Measurements from ENCODE around the gene MRPL40.
A peak's percentile ranks its signal among the peaks of the same experiment; 100 is the strongest.

MRPL40 gene

DNA sequence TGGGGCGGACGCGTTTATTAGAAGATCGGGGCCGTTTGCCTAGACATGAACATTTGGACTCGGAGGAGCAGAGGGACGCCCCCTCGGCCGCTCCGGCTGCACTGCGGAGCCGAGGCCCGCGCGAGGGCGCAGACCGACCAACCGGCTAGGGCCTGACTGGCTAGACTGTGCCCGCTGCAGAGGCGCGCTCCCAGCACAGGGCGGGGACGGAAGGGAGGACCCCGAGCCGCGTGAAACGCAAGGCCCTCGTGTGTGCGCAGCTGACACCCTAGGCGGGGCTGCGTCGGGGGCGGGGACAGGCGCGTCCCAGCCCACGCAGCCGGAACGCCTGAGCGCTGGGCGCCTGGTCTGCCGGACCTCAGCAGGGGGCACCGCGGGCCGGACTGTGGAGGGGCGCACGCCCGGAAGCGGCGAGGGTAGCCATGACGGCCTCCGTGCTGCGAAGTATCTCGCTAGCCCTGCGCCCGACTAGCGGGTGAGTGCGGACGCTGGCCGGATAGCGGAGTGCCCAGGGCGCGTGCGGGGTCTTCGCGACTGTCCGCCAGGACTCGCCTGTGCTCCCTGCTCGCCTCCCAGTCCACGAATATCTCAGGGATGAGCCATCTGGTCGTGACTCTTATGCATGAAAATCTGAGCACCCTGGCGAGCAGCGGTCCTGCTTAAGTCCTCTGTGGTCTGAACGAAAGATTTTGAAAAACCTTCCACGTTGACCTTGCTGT lies at the start of gene MRPL40:
Gene MRPL40, plus strand, starts transcription at position 413 of the 719 bp plus-strand sequence. Its CDS starts 10 bp downstream, at position 423.
- DNase-seq (ENCODE audit: low read depth): peak; percentile 60

DNA sequence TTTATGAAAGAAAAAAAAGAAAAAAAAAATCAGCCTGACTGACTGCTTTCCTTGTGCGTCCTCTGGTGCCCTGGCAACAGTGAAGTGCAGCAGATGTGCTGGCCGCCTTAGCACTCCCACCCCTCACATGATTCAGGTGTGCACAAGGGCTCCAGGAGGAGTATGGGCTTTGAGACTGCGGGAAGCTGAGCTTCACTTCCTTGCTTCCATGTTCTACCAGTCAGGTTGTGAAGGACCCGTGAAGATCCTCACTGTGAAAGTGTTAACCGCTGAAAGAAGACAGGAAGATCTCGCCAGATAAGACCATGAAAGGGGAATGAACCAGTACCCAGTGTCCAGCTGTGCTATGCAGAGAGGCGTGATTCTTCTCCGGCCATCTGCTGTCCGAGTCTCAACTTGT lies 49.1 kb upstream of the MRPL40 start:
- DNase-seq (ENCODE audit: low read depth): no peak

DNA sequence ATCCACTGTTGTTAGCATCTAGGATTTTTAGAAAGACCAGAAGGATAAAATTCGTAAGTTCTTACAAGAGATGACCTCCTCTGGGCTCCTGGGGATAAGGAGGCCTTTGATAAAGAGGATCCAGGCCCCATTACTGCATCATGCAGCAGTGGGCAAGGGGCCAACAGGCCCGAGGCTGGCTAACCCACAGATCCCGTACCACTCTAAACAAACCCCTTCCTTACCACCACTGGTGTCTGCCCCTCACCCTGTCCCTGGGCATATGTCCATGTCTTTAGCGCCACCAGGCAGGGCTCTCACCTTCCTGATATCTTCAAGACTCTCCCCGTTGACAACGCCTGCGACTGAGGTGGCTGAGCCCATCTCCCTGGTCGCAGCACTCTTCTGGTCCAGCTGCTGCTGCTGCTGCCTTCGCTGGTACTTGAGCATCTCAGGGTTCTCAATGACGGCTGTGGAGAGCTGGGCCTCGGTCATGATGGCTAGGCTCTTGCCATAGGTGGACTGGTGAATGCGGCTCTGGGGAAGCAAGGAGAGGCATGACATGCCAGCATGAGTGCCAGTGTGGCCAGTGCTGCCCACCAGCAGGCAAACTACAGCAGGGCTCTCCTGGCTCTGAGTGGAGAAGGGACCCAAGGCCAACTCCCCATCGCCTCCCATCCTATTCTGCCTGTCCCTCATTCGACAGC lies 47.0 kb upstream of the MRPL40 start:
- DNase-seq (ENCODE audit: low read depth): no peak

DNA sequence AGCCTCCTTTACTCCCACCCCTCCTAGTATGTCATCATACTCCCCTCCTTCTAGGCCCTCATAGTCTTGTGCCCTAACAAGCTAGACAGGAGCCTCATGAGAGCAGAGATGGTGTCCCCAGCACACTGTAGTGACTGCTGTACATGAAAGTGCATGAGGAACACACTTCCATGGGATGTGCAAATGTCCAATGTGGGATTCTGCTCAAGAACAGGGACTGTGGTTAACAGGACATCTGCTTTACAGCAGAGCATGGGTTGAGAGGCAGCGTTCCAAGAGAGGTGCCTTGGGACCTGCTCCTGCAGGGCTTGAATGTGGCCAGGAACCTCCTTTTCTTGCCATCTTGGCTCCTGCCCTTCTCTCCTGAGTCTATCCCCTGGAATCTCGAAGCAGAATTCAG lies 46.1 kb upstream of the MRPL40 start:
- no peak for DNase-seq (ENCODE audit: low read depth)

DNA sequence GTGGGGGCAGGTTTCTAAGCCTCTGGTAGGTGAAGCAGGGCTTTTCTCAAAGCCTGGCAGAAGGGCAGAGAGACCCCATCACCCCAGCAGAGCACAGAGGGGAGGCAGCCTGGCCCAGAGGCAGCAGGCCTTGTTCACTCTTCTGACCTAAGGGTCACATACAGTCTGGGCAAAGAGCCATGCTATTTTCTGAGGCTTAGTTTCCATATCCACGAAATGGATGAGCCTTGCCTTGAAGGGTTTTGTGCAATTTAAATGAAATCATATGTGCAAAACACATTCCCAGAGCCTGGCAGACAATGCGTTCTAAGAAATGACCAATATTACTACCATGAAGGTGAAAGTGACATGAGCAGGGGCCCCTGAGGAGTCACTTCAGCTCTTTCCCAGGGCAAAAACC lies 45.3 kb upstream of the MRPL40 start:
- DNase-seq (ENCODE audit: low read depth): no peak

DNA sequence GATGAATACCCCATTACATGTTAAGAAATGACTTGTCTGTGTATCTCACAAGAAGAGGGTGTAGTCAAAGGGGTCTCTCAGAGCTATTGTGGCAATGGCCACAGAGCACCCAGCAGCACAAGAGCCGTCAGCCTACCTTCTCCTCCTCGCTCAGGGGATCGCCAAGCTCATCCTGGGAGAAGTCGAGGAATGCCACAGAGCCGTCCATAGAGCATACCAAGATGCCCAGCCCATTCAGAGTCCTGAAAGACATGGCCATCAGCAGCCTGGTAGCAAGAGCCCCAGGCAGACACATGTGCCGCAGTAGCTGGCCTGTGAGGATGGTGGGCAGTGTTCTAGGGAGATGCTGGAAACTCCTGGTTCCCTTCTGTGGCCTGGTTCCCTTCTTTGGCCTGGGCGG lies 44.8 kb upstream of the MRPL40 start:
- DNase-seq (ENCODE audit: low read depth): no peak

DNA sequence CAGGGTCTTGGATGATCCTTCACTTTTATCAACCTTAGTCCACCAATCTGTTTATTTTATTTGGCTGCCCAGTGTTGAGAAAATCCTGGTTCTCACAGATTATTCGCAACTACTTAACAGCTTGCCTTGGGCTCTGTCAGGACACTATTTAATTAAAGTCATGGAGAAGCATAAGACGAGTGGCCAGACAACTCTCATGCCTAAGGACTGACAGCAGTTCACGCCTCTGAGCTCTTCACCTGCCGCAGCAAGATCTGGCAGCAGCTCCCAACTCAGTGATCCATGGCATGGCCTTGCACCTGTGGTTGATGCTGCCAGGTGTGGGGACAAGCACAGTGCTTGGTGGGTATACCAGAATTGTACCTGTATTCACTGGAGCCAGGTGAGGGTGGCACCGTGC lies 38.6 kb upstream of the MRPL40 start:
- no peak for DNase-seq (ENCODE audit: low read depth)

DNA sequence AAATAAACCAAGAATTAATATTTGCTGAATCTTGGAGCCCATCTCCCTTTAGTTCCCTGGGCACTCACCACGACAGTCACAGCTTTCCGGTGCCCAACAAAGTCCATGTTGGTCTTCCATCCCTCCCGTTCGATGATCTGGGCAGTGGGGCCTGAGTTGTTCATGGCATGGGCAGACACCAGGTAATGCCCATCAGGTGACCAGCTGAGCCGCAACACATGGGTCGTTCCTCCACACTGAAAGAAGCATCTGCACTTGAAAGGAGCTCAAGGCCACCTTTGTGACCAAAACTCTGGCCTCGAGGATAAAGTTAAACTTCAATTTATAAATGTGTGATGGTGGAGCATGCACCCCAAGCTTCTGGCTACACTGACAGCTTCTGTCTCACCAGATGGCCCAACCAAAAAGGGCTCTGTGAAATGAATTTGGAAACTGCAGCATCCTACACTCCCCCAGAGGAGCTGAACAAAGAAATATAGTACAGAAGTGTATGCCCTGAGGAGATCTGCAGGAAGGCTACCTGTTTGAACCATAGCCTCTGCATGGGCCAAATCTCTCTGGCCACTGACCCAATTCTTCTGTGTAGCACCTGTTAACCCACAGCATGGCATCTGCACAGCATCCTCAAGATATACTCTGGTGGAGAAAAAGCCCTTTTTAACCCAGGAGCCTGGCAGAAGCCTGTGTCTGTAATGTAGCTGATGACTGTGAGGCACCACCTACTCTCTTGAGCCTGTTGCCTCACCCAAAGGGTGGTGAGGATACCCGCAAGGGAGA lies 37.9 kb upstream of the MRPL40 start:
- DNase-seq (ENCODE audit: low read depth): no peak

DNA sequence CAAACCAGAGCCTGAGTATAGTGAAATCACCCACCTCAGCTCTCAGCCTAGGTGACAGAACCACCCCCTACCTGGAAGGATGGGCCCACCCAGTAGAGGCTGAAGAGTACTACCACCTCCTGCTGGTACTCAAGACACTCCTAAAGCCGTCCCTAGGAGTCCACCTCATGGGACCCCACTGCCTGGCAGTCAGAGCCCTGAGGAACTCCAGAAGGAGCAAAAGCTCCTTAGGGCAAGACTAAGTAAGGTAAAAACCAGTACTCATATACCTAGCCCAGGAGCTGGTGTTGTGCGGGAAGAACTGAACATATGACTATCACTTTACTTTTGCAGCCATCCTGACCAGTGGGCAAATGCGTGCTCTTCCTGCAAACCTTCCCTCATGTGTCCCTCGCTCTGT lies 37.1 kb upstream of the MRPL40 start:
- DNase-seq (ENCODE audit: low read depth): no peak

DNA sequence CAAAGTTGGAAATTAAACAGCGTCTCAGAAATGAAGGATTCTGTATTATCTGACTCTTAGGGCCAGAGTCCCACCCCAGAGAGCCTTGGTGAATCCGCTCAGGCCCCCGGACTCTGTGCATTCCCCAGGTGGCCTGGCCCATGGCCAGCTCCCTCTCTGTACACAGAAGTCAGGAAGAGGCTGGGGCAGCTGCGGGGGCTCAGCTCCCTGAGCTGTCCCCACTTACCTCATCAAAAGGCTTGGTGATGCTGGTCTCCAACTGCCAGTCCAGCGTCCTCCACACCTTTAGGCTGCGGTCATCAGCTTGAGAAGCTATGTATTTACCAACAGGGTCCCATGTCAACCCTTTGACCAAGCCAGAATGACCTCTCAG lies 35.8 kb upstream of the MRPL40 start:
- no peak for DNase-seq (ENCODE audit: low read depth)

DNA sequence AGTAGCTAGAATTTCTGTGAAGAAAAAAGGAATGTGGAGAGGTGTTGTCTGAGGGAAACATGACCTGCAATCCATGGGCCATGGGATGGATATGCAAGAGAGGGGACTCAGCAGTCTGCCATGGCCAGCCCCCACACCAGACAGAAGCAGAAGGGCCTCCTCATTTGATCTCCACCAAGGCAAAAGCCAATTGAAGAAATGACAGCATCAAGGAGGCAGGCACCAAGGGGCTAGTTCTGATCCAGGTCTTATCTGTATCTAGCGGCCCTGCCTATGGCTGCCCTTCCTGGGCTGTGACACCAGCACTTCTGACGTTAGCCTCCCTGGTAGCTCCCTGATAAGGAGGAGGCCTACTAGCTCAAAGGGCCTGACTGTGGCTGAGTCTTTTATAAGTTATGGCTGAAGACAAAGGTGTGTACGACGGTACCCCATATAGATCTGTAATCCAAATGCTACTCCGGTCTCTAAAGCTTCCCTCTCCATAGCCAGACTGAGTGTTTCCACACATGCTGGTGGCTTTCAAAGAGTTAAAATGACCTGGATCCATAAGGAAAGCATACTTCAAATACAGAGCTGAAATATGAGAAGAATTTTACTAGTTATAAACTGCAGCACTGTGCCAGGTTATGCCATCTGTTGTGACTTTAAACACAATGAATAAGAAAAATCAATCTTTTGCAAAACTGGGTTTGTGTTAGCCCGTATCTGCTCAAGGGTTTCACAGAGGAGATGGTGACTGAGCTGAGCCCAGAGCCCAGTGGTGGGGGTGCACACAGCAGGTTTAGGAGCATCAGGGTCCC lies 35.2 kb upstream of the MRPL40 start:
- DNase-seq (ENCODE audit: low read depth): no peak

DNA sequence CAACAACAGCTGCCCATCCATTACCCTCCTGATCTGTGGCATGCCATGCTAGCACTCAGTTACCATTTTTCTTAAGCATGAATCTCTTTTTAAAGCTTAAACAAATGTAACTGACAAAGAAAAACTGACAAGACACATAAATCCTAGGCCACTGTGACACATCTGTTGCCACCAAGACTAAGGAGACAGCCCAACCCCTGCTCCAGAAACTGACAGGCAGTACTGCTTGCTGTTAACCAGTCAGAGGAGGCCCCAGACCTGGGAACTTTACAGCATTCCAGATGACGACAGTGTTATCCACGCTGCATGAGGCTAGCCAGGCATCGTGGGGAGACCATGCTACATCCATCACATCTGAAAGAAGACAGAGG lies 34.6 kb upstream of the MRPL40 start:
- DNase-seq (ENCODE audit: low read depth): no peak

DNA sequence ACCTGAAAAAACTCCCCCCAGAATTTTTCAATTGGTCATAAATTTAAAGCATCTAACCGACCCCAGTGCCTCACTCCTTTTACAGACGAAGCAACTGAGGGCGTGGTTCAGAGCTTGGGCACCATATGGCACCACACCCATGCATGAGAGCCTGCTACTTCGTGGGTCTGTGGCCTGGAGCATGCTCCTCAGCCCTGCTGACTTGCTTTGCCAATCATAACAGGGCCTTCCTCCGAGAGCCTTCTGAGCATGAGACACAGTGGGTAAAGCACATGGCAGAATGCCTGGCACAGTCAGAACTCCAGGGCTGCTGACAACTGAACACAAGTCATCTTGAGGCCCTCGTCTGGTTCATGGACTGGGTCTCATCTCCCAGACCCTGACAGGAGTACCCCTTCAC lies 34.1 kb upstream of the MRPL40 start:
- no peak for DNase-seq (ENCODE audit: low read depth)

DNA sequence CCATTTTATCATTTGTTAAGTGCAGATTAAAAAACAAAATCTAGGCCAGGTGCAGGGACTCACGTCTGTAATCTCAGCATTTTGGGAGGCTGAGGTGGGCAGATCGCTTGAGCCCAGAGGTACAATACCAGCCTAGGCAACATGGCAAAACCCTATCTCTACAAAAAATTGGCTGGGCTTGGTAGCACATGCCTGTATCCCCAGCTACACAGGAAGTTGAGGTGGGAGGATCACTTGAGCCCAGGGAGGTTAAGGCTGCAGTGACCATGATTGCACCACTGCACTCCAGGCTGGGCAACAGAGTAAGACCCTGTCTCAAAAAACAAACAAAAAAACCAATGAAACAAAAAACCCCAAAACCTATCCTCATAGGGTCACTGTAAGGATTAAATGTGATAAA lies 33.7 kb upstream of the MRPL40 start:
- DNase-seq (ENCODE audit: low read depth): no peak

DNA sequence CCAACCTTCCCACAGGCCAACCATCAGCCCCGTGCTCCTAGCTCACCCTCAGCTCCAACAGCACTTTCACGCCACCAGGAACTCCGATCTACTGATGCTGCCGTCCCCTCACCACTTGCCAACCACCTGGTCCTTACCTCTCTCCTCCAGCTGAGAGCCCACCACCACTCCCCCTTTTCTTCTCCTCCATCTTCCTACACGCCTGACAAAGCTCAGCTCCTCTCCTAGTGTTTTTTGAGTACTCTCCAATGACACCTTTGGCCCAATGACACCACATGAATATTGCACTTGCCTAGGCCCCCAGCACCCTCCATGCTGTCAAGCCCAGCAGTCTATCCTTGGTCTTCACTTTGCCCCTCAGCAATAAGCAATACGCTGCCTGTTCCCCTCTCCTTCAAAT lies 31.5 kb upstream of the MRPL40 start:
- no peak for DNase-seq (ENCODE audit: low read depth)

DNA sequence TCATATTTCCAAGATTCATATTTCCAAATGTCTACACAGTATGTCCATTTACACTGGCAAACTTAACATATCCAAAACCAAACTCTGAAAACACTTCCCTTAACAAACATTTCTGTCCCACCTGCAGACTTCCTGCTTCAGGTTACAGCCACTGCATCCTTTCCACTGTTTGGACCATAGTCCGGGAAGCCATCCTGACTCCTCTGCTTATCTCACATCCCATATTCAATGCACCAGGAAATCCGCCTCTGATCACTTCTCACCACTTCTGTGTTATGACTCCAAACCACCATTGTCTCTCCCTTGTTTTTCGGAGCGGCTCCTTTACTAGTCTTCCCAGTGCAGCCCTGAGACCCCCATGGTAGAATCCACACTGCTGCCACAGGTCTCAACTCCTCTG lies 30.9 kb upstream of the MRPL40 start:
- no peak for DNase-seq (ENCODE audit: low read depth)

DNA sequence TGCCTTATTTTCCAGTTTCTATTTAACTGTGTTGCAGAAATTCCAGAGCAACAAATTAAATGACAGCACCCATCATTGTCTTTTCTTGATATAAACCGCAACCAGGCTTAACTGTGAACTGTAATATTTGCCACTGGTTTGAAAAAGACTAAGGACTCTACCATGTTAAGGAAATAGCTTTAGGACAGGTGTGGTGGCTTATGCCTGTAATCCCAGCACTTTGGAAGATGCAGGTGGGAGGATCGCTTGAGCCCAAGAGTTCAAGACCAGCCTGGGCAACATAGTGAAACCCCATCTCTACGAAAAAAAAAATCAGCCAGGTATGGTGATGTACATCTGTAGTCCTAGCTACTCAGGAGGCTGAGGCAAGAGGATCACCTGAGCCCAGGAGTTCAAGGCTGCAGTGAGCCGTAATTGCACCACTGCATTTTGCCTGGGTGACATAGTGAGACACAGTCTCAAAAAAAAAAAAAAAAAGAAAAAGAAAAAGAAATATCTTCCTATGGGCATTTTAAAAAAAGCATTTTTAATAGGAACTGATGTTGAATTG lies 29.6 kb upstream of the MRPL40 start:
- no peak for DNase-seq (ENCODE audit: low read depth)

DNA sequence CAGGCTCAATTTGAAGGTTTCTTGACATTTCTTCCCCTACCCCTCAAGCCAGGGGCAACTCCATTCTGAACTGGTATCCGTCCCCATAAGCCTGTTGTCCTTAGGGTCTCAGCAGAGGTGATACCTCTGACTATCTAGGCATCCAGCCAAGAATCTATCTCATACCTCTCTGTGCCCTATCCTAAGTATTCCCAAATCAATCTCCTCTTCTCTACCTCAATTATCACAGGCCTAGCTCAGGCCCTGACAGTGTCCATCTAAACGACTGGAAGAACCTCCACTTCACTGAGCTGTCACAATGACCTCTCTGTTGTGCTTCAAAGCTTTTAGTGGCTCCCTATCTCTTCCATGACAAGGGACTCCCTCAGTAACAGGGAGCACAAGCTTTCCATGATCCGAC lies 27.7 kb upstream of the MRPL40 start:
- DNase-seq (ENCODE audit: low read depth): no peak

DNA sequence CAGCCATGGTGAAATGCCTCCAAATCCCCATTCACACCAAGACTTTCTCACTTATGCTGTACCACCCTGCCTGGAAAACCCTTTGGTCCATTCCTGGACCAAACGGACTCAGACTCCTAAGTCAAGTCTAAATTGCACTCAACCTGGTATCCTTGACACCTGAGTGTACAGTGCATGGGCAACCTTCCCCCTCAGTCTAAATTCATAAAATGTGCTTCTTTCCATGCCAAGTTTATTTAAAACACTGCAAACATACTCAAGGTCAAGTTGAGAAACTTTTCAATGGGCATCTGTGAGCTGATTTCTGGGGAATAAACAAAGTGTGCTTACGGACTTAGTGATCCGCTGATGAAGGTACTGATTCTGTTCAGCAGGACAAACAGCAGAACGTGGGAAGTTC lies 27.2 kb upstream of the MRPL40 start:
- DNase-seq (ENCODE audit: low read depth): no peak

DNA sequence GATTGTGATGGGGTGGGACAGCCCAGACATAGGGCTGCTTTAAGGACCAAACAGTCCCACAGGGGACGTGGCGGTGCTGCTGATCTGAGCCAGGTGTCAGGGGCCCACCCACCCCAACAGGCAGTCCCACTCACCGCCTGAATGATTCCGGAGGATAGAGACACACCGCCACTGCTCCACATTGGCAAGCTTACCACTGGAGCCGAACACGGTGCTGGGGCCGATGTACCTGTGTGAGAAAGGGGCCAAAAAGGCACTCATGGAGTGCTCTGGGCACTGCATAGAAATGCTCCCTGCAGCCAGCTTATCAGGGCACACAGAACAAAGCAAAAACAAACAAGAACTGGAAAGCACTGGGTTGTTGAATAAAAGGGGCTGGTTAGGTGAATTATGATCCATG lies 26.7 kb upstream of the MRPL40 start:
- DNase-seq (ENCODE audit: low read depth): no peak

DNA sequence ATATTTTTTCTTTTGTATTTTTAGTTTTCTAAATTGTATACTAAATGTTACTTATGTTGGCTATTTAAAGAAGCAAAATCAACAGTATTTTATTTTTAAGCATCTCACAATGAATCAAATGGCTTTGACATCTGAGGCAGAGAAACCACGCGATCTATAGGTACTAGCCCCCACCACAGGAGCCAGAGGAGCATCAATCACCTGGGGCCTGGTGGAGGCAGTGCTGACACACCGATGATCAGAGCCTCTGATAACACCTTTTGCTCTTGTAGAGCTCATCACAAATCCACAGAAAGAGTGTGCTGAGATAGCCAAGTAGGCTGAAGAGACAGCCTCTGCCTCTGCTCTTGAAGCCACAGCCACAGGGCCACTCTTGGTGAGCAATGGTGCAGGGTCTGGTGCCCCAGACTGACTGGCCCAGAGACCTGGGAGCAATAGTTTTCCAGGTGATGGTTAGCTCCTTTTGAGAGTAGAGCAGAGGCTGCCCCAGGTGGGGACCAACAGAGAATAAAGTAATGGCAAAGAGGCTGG lies 26.0 kb upstream of the MRPL40 start:
- no peak for DNase-seq (ENCODE audit: low read depth)

DNA sequence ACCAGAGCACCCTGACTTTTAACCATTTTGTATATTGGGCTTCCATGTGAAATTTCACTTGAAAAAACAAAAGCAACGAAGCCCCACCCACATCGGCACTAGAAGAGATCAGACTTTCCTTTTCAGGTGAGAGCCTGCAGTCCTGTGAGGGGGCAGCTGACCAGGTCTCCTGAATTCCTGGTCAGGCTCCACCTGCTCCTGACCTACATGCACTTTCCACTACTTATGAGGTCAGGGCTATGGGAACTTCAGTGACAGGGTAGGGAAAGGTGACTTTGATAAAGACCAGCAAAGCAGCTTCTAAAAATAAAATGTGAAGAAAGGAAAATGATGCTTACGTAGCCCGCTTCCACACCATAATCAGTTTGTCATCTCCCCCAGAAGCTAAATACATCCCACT lies 25.5 kb upstream of the MRPL40 start:
- no peak for DNase-seq (ENCODE audit: low read depth)

All from GM04503 (cell line).